GM12878 (cell line): ENCODE data around the gene DYRK1B. TPM values are rescaled to one million over a fixed set of nuclear protein-coding genes. Genes with fewer than 3 reads are reported as not detected.
"Not testable (repeated sequence)": the region's sequence is repeated elsewhere in the genome, so short reads cannot be mapped to it uniquely, and the experiment has no call there.

Experiments
- ATAC-seq: fragments of 200-7000 bp; cut with Tn5 transposase; 3 replicates; pipeline ENCODE4 v1.9.1; 2020; ENCODE audit warnings: mild to moderate bottlenecking, moderate library complexity
- BruUV-seq: library from RNA; stranded (reverse); fragments of 400-500 nt; replicated peaks from 2 replicates; lab custom pipeline; 2021; lab: Mats Ljungman, UMichigan
- CTCF ChIA-PET: fragments of 300-600 bp; sonication (Branson Sonifier 250); formaldehyde crosslinking; extraction: SDS; loops from one replicate; lab custom pipeline; 2021; ENCODE audit warnings: inconsistent platforms; lab: Yijun Ruan, JAX
- POLR2A ChIA-PET: fragments of 350-600 bp; formaldehyde crosslinking; extraction: SDS; loops from one replicate; lab custom pipeline; 2021; ENCODE audit warnings: inconsistent platforms; lab: Charles Lee
- RAD21 ChIA-PET: fragments of 300-600 bp; sonication (Branson Sonifier 250); formaldehyde crosslinking; loops from one replicate; lab custom pipeline; 2023; ENCODE audit warnings: antibody characterized with exemption; ENCODE audit not compliant: unreplicated experiment; lab: Charles Lee
- SMC1A ChIA-PET: fragments of 300-600 bp; sonication (Branson Sonifier 250); formaldehyde crosslinking; loops from one replicate; lab custom pipeline; 2023; ENCODE audit not compliant: unreplicated experiment, uncharacterized antibody; lab: Charles Lee
- DNase-seq: peaks from one replicate; pipeline ENCODE4 v3.0.0-alpha.2; 2011; ENCODE audit warnings: low read depth, low spot score
- FAIRE-seq: peaks from 3 replicates; lab custom pipeline; 2011; peaks lifted over from hg19 to GRCh38; lab: Jason Lieb, UNC
- H2AFZ ChIP-seq: 2 replicates; pipeline ENCODE4 v1.6.0; 2011; ENCODE audit warnings: low read depth, low read length, control low read depth; ENCODE audit not compliant: control insufficient read depth
- H3K27ac ChIP-seq: 2 replicates; pipeline ENCODE4 v1.5.1; 2011; ENCODE audit warnings: control low read depth; ENCODE audit not compliant: control insufficient read depth, insufficient read depth
- H3K27me3 ChIP-seq, 2 experiments: replicated peaks in 1 of 2; 2 replicates each; pipeline versions ENCODE4 v1.6.0 to v1.6.1; 2011; ENCODE audit warnings: low read length in 1 of 2; ENCODE audit not compliant: control insufficient read depth in 2 of 2, insufficient read depth in 2 of 2
- H3K36me3 ChIP-seq, 2 experiments: 2 replicates each; pipeline ENCODE4 v1.5.1; 2011; ENCODE audit warnings: low read length in 1 of 2; ENCODE audit not compliant: control insufficient read depth in 2 of 2, insufficient read depth in 2 of 2
- H3K4me1 ChIP-seq: 2 replicates; pipeline ENCODE4 v1.6.1; 2011; ENCODE audit warnings: mild to moderate bottlenecking, low read length, moderate library complexity, mixed read lengths; ENCODE audit not compliant: control insufficient read depth, insufficient read depth
- H3K4me2 ChIP-seq: 2 replicates; pipeline ENCODE4 v1.6.0; 2011; ENCODE audit warnings: control low read depth; ENCODE audit not compliant: control insufficient read depth, insufficient read depth
- H3K4me3 ChIP-seq: fragments of 200-600 bp; sonication (generic); 2 replicates; pipeline ENCODE4 v1.5.1; 2016
- H3K79me2 ChIP-seq: 2 replicates; pipeline ENCODE4 v1.6.0; 2011; ENCODE audit warnings: low read length; ENCODE audit not compliant: control insufficient read depth, insufficient read depth
- H3K9ac ChIP-seq: 2 replicates; pipeline ENCODE4 v1.8.0; 2011; ENCODE audit warnings: low read length, control low read depth, mixed read lengths; ENCODE audit not compliant: control insufficient read depth, insufficient read depth
- H3K9me3 ChIP-seq: replicated peaks from 3 replicates; pipeline ENCODE4 v1.5.1; 2011; ENCODE audit warnings: mild to moderate bottlenecking, low read length; ENCODE audit not compliant: control insufficient read depth, insufficient read depth
- H4K20me1 ChIP-seq: 2 replicates; pipeline ENCODE4 v1.6.0; 2011; ENCODE audit not compliant: control insufficient read depth, insufficient read depth
- NRF1 ChIP-seq: conservative IDR thresholded peaks from 2 replicates; pipeline ENCODE4 v1.6.1; 2011; ENCODE audit warnings: mild to moderate bottlenecking, low read depth, low read length, improper control_type of control experiment
- RB1 ChIP-seq: fragments of 450-650 bp; formaldehyde crosslinking; IDR thresholded peaks from 2 replicates; pipeline ENCODE4 v1.6.1; 2017; ENCODE audit warnings: mild to moderate bottlenecking, borderline replicate concordance
- WGBS: methylation state at CpG from one replicate; pipeline ENCODE4 v1.1.6; 2016; ENCODE audit warnings: low lambda C conversion rate; ENCODE audit not compliant: insufficient replicate concordance, insufficient coverage; ENCODE audit errors: missing lambda C conversion rate; 5-methylcytosine and 5-hydroxymethylcytosine counted together
- in situ Hi-C: fragments of 300-500 bp; cut with MboI; formaldehyde crosslinking; loops from 9 replicates; pipeline ENCODE4 v1.14.3; 2018; ENCODE audit warnings: mixed read lengths
- intact Hi-C: fragments of 100-400 bp; cut with micrococcal nuclease; formaldehyde crosslinking; loops from one replicate; pipeline ENCODE4 v1.14.2; 2022; ENCODE audit not compliant: unreplicated experiment
- polyA plus RNA-seq, 11 experiments: library from polyadenylated mRNA; depleted of rRNA in 4 of 11; unstranded in 6 of 11; stranded (reverse) in 5 of 11; fragments of >200 nt; fragmentation: Nextera tagmentation in 4 of 11; fragmentation: Illumina TruSeq in 1 of 11; extraction: Ambion mirVana in 4 of 11; extraction: Trizol in 1 of 11; gene quantifications; 1 replicate in 1 of 11; 2 replicates in 10 of 11; pipeline versions ENCODE4 v1.2.1 to v1.2.3, GENCODE V29; 2011 to 2016; ENCODE audit warnings: inconsistent platforms in 2 of 11, missing spikeins in 2 of 11, low read depth in 1 of 11
- total RNA-seq, 4 experiments: library from RNA; depleted of rRNA in 3 of 4; stranded (reverse); fragments of >200 nt in 3 of 4; fragmentation: Illumina TruSeq in 1 of 4; extraction: Trizol in 1 of 4; gene quantifications; 2 replicates each; pipeline versions ENCODE4 v1.2.1 to v1.2.3, GENCODE V29; 2013 to 2021
- TF ChIP-seq, protein P1 (sequence below): IDR thresholded peaks from 2 replicates; pipeline ENCODE4 v1.6.1; 2012; ENCODE audit warnings: improper control_type of control experiment, low read depth, low read length; ENCODE audit not compliant: insufficient replicate concordance

Gene DYRK1B
- total and polyA plus RNA-seq, 10 of the 15 experiments (the other 5 are each of a cell fraction or from before 2014, with no cell fraction given) = 0.07 to 10.2 (median 3.4) TPM; not detected in 1

- ChIA-PET SMC1A (interaction anchor here (1.0 to 2.3 kb wide), 4 partner anchors 15 to 156 kb away, joined by 3 to 8 read pairs (median 4); partner anchors contain the start of gene PSMC4), RAD21 (interaction anchor here (0.8 to 2.9 kb wide), 2 partner anchors 19 to 32 kb away, joined by 3 to 11 read pairs; partner anchors contain the start of genes DYRK1B and FBL), POLR2A (no interaction called here), CTCF (interaction anchor here (1.0 to 9.9 kb wide), 4 partner anchors 22 to 143 kb away, joined by 3 to 83 read pairs (median 10); partner anchors contain the start of gene FBL)
- no peaks in the 10 kb centered on the region for H3K27me3 ChIP-seq
- no peak for DNase-seq
- no peak overlapping the region for H2AFZ ChIP-seq
- H3K9ac ChIP-seq = no peak overlapping the region
- no peaks in the 10 kb centered on the region for H3K9me3 ChIP-seq
- H3K36me3 ChIP-seq = no peaks in the 10 kb centered on the region; a peak in 1 of 4 replicates
- no TSS peak for BruUV-seq
- H3K4me2 ChIP-seq = no peak overlapping the region
- 82% methylated on average over 3 of the region's 3 CpGs for WGBS
- TF ChIP-seq, protein P1, sequence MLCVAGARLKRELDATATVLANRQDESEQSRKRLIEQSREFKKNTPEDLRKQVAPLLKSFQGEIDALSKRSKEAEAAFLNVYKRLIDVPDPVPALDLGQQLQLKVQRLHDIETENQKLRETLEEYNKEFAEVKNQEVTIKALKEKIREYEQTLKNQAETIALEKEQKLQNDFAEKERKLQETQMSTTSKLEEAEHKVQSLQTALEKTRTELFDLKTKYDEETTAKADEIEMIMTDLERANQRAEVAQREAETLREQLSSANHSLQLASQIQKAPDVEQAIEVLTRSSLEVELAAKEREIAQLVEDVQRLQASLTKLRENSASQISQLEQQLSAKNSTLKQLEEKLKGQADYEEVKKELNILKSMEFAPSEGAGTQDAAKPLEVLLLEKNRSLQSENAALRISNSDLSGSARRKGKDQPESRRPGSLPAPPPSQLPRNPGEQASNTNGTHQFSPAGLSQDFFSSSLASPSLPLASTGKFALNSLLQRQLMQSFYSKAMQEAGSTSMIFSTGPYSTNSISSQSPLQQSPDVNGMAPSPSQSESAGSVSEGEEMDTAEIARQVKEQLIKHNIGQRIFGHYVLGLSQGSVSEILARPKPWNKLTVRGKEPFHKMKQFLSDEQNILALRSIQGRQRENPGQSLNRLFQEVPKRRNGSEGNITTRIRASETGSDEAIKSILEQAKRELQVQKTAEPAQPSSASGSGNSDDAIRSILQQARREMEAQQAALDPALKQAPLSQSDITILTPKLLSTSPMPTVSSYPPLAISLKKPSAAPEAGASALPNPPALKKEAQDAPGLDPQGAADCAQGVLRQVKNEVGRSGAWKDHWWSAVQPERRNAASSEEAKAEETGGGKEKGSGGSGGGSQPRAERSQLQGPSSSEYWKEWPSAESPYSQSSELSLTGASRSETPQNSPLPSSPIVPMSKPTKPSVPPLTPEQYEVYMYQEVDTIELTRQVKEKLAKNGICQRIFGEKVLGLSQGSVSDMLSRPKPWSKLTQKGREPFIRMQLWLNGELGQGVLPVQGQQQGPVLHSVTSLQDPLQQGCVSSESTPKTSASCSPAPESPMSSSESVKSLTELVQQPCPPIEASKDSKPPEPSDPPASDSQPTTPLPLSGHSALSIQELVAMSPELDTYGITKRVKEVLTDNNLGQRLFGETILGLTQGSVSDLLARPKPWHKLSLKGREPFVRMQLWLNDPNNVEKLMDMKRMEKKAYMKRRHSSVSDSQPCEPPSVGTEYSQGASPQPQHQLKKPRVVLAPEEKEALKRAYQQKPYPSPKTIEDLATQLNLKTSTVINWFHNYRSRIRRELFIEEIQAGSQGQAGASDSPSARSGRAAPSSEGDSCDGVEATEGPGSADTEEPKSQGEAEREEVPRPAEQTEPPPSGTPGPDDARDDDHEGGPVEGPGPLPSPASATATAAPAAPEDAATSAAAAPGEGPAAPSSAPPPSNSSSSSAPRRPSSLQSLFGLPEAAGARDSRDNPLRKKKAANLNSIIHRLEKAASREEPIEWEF = no peak
- no peak for TF ChIP-seq NRF1
- no peak for TF ChIP-seq RB1
- FAIRE-seq = no peak
- no peak overlapping the region for H3K27ac ChIP-seq
- ATAC-seq = no peak
- in situ Hi-C loops = no loop called here
- H4K20me1 ChIP-seq = no peaks in the 10 kb centered on the region
- no peaks in the 10 kb centered on the region; the same call in 1 of the 2 replicates for H3K79me2 ChIP-seq
- H3K4me1 ChIP-seq = peaks cover 32% of the 10 kb centered on the region
- intact Hi-C loops = no loop called here
- no peak overlapping the region for H3K4me3 ChIP-seq
Observed at GRCh38 chr19:39814595-39814994, 19.4 kb downstream of the DYRK1B start.

DNA sequence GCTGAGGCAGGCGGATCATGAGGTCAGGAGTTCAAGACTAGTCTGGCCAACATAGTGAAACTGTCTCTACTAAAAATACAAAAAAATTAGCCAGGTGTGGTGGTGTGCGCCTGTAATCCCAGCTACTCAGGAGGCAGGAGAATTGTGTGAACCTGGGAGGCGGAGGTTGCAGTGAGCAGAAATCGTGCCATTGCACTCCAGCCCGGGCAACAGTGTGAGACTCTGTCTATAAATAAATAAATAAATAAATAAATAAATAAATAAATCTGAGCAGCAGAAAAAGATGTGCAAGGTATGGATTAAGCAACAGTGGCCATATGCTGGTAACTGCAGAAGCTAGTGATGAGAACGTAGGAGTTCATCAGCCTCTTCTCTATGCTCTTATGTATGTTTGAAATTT, 19.9 kb downstream of the DYRK1B start:
- H3K36me3 ChIP-seq, H3K27me3 ChIP-seq, in situ Hi-C loops, H3K9me3 ChIP-seq, H4K20me1 ChIP-seq, ATAC-seq, POLR2A ChIA-PET, intact Hi-C loops, RAD21 ChIA-PET, H3K4me2 ChIP-seq, H3K79me2 ChIP-seq, H3K4me3 ChIP-seq, H2AFZ ChIP-seq, H3K9ac ChIP-seq, DNase-seq, FAIRE-seq, H3K27ac ChIP-seq, BruUV-seq: not testable (repeated sequence)
- H3K4me1 ChIP-seq = peaks cover 27% of the 10 kb centered on the region
- 95% methylated on average over 6 of the region's 6 CpGs for WGBS
- ChIA-PET SMC1A (interaction anchor here (1.2 to 2.3 kb wide), 2 partner anchors 19 to 21 kb away, joined by 3 to 8 read pairs; no protein-coding TSS in a partner anchor), CTCF (interaction anchor here (1.0 to 9.9 kb wide), 4 partner anchors 21 to 142 kb away, joined by 3 to 83 read pairs (median 10); partner anchors contain the start of gene FBL)
